ENCODE measurements around the gene CCDC57. TPM values are rescaled to one million over a fixed set of nuclear protein-coding genes. Genes with fewer than 3 reads are reported as not detected.

The CCDC57 gene
- total and polyA plus RNA-seq, 2 of the 8 experiments (the other 6 are each of a cell fraction or from before 2014, with no cell fraction given): 8.4 to 12.9 TPM

DNA sequence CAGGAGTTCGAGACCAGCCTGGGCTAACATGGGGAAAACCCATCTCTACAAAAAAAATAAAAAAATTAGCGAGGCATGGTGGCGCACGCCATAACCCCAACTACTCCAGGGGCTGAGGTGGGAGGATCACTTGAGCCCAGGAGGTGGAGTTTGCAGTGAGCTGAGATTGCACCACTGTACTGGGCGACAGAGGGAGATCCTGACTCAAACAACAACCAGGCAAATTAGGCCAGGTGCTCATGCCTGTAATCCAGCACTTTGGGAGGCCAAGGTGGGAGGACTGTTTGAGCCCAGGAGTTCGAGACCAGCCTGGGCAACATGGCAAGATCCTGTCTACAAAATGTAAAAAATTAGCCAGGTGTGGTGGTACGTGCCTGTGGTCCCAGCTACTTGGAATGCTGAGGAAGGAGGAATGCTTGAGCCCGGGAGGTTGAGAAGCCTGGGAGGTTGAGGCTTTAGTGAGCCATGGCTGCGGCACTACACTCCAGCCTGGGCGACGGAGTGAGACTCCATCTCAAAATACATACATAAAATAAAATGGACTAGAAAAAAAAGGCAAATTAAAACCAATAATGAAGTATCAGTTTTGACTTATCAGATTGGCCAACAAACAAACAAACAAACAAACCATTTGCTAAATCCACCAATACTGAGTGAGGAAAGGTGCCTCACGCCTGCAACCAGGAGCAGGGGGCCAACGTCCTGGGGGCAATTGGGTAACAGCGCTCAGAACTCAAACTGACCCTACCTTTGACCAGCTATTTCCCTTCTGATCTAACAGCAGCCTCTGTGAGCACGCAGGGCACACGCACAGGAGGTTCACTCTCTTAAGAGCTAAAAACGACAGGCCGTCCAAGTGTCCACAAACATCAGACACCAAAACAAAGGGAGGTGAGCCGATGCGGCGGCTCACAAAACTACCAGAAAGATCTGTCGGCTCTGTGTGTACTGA, 95.2 kb downstream of the CCDC57 start:
- no peak overlapping the region for H3K18ac ChIP-seq (ENCODE audit: extremely low read depth, low read length)
- H2BK5ac ChIP-seq (ENCODE audit: low read depth, low read length): no peak overlapping the region
- no peak overlapping the region for H4K8ac ChIP-seq (ENCODE audit: extremely low read depth, insufficient read depth, low read length)
- no peaks in the 10 kb centered on the region for H3K79me1 ChIP-seq (ENCODE audit: low read depth, low read length)
- peaks cover 0 to 4% (median 0%) of the 10 kb centered on the region in 4 experiments; a peak in 2 of 7 replicates for H3K27me3 ChIP-seq (replicated peaks in 1 of 4; ENCODE audit: control insufficient read depth in 3 of 4, extremely low read depth in 1 of 4, insufficient read depth in 3 of 4, low read length in 3 of 4)
- H3K4ac ChIP-seq (replicated peaks; ENCODE audit: insufficient read length, low read depth, low read length): no peak overlapping the region
- no peak overlapping the region for H4K5ac ChIP-seq (ENCODE audit: insufficient read length, low read depth, low read length)
- no peak overlapping the region for H2AFZ ChIP-seq (ENCODE audit: low read length)
- no peak overlapping the region for H3K14ac ChIP-seq (ENCODE audit: insufficient read length)
- no peak overlapping the region for H2BK15ac ChIP-seq (ENCODE audit: low read length)
- H2BK12ac ChIP-seq (ENCODE audit: low read depth, low read length): no peak overlapping the region
- no peak for DNase-seq (ENCODE audit: low read depth in 1 of 2, low spot score in 2 of 2)
- no peak overlapping the region for H3K27ac ChIP-seq (ENCODE audit: low read depth, low read length)
- H3K36me3 ChIP-seq (ENCODE audit: control insufficient read depth in 2 of 4, insufficient read depth in 4 of 4, low read length in 3 of 4): no peaks in the 10 kb centered on the region
- no peak overlapping the region for H2BK120ac ChIP-seq (replicated peaks; ENCODE audit: low read depth, low read length)
- no peak overlapping the region for H3K4me3 ChIP-seq (ENCODE audit: extremely low read depth in 1 of 4, insufficient read depth in 2 of 4, low read depth in 3 of 4, low read length in 4 of 4)
- no peaks in the 10 kb centered on the region for H3K79me2 ChIP-seq (ENCODE audit: control insufficient read depth in 1 of 2, insufficient read depth in 2 of 2, low read length in 2 of 2)
- no peak overlapping the region; the same call in 1 of the 2 replicates for H2AK5ac ChIP-seq (ENCODE audit: low read depth, low read length)
- 84% methylated on average over 22 of the region's 22 CpGs; no CpG with 5 or more reads in 1 of the 2 experiments for WGBS, 2 experiments (ENCODE audit: extremely low coverage in 1 of 2, insufficient coverage in 1 of 2, insufficient read length in 1 of 2, insufficient replicate concordance in 2 of 2, low coverage in 1 of 2, low lambda C conversion rate in 2 of 2, missing lambda C conversion rate in 1 of 2)
- H4K91ac ChIP-seq (replicated peaks; ENCODE audit: insufficient read length, low read length): peak overlapping the region; percentile 65
- H3K23me2 ChIP-seq (ENCODE audit: low read depth, low read length): 0 out of 2 replicates have a peak, but pooled peaks cover 2% of the 10 kb centered on the region
- H3K4me1 ChIP-seq (replicated peaks in 1 of 4; ENCODE audit: control insufficient read depth in 3 of 4, insufficient read depth in 4 of 4, low read length in 3 of 4): peaks cover 0 to 8% (median 2%) of the 10 kb centered on the region in 4 experiments; a peak in 4 of 7 replicates
- no peak overlapping the region for H3K23ac ChIP-seq (ENCODE audit: insufficient read length)
- H3K9ac ChIP-seq (replicated peaks in 1 of 4; ENCODE audit: extremely low read depth in 1 of 4, low read depth in 3 of 4, low read length in 3 of 4): no peak overlapping the region
- FAIRE-seq: no peak
- H3K9me3 ChIP-seq (ENCODE audit: insufficient read depth in 2 of 2, low read depth in 1 of 2, low read length in 1 of 2): no peaks in the 10 kb centered on the region
- H3K56ac ChIP-seq (replicated peaks; ENCODE audit: insufficient read length, low read depth, low read length): no peak overlapping the region
- CTCF ChIA-PET (ENCODE audit: partially characterized antibody): interaction anchor here (0.6 to 10.5 kb wide), 5 partner anchors 13 to 180 kb away, joined by 3 to 61 read pairs (median 3); no protein-coding TSS in a partner anchor
- peaks cover 3 to 6% of the 10 kb centered on the region in 2 experiments for H4K20me1 ChIP-seq (replicated peaks in 1 of 2; ENCODE audit: control insufficient read depth in 1 of 2, insufficient read depth in 2 of 2, low read length in 2 of 2)
- no peak overlapping the region for H3K4me2 ChIP-seq (ENCODE audit: insufficient read depth in 1 of 2, low read depth in 2 of 2, low read length in 2 of 2)
- no peak overlapping the region for H2BK20ac ChIP-seq (ENCODE audit: low read length)
- POLR2A ChIA-PET (ENCODE audit: partially characterized antibody): interaction anchor here (0.9 to 3.5 kb wide), 5 partner anchors 9 to 19 kb away, joined by 3 to 13 read pairs (median 5); partner anchors contain the start of gene FASN
- no peak for TF ChIP-seq ASH2L (IDR thresholded peaks at IDR 0.05; ENCODE audit: low read length)
- no peak for TF ChIP-seq HDAC2 (IDR thresholded peaks at IDR 0.05; ENCODE audit: borderline replicate concordance in 1 of 2, low read depth in 2 of 2, low read length in 2 of 2)
- no peak for TF ChIP-seq CHD2 (IDR thresholded peaks at IDR 0.05; ENCODE audit: low read length)
- TF ChIP-seq SP2 (IDR thresholded peaks at IDR 0.05; ENCODE audit: low read length): no peak
- no peak for TF ChIP-seq EGR1 (IDR thresholded peaks at IDR 0.05; ENCODE audit: borderline replicate concordance, low read depth, low read length)
- no peak for TF ChIP-seq JUN (IDR thresholded peaks at IDR 0.05; ENCODE audit: low read depth, low read length)
- no peak for TF ChIP-seq FOSL1 (IDR thresholded peaks at IDR 0.05; ENCODE audit: insufficient read depth, low read depth, low read length)
- TF ChIP-seq NANOG (IDR thresholded peaks at IDR 0.05; ENCODE audit: insufficient read depth, low read depth, low read length, poor library complexity, severe bottlenecking): no peak
- no peak for TF ChIP-seq JUND (IDR thresholded peaks at IDR 0.05; ENCODE audit: low read length)
- no peak for TF ChIP-seq BACH1 (IDR thresholded peaks at IDR 0.05; ENCODE audit: low read length)
- TF ChIP-seq BRCA1 (IDR thresholded peaks at IDR 0.05; ENCODE audit: low read depth, low read length): no peak
- TF ChIP-seq TBP (IDR thresholded peaks at IDR 0.05; ENCODE audit: low read depth, low read length): no peak
